GM15510 (cell line): ENCODE results near the gene CALM1.

Source experiments
- POLR2A ChIP-seq: IDR thresholded peaks from 3 replicates; pipeline ENCODE4 v1.6.1; 2011; ENCODE audit warnings: borderline replicate concordance; ENCODE audit not compliant: insufficient read length; ENCODE audit errors: extremely low read depth

Gene CALM1

DNA sequence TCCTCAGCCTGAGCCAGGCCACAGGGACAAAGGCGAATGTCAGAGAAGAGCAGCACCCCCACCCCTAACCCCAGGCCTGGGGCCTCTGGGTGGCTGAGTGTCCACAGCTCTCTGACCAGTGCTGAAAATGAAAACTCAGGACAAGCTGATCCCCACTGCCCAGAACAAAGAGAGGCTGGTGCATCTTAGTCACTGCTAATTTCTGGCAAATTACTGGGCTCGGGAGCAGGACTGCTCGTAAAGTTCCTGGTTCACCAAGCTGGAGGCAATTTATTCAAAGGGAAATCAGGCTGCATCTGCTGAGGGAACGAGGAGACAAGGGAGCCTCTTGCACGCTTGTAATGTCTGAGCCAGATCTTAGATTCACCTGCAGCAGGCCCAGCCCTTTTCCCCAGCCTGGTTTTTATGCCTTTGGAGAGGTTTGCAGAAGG, 43.2 kb downstream of the CALM1 start:
- TF ChIP-seq POLR2A: no peak

DNA sequence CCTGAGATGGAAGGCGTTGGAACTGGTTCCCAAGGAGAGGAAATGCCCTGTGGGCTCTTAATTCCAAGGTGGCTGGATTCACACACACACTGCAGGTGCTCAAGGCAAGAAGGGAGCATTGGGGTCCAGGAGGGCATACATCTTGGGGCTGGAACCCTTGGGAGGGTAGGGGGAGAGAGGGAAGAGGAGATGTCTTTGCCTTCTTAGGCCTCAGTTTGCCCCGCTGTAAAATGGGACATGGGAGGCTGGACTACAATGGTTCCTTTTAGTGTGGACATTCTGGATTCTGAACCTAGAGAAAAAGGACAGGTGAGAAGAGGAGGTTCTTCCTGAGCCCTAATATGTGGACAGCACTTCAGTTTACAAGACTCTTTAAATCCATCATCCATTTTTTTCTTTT, 43.8 kb downstream of the CALM1 start:
- TF ChIP-seq POLR2A: no peak

DNA sequence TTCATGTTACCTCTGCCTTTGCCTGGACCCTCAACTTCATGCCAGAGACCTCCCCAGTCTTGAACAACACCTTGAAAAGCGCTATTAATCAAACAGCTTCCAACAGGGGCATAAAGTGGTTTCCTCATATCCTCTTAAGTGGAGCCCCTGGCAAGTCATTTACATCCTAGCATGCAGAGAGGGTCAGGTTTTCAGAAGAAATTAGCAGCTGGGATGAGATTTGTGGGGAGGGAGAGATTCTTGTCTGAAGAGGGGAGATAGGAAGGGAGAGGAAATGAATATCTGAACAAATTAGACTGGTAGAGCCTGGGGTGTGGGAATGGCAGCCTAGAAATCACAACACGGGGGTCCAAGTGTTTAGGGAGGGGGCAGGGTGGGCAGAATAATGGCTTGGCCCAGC, 45.6 kb downstream of the CALM1 start:
- no peak for TF ChIP-seq POLR2A

DNA sequence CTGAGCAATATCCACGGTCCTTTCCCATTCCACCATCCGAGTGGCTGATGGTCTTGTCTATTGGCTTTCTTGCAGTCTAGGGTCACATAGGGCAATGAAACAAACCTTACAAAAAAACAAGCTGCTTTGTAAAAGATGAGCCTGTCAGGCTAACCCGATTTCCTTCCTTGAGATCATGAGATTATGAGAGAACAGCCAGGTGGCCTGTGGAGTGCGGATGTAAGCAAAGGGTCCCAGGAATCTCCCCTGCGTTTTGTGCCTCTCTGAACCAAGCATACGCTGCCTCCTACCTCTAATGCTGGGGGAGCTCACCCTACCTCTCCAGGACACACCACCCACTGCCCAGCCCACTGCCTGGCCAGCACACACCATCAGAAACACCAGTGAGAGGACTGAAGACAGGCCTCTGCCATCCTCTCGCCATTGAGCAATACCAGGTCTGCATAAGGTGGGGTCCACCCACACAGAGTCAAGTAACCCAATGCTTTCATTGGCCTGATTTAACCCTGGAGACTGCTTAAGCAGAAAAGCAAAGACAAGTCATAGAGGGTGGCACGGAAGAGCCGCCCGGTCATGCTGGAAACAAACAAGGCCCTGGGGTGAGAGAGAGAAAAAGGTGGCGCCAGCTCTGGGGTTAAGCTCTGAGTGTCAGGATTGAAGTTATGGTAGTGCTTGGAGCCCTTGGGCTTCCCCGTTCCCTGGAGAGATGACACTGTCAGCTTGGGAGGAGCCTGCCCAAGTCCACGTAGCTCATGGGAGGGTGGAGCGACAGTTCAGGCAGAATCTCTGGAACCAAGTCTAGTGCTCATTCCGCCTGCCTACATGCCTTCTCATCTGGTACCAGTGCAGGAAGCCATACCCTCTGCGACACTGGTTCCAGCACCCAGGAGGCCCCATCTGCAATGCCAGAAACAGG, 46.6 kb downstream of the CALM1 start:
- no peak for TF ChIP-seq POLR2A

DNA sequence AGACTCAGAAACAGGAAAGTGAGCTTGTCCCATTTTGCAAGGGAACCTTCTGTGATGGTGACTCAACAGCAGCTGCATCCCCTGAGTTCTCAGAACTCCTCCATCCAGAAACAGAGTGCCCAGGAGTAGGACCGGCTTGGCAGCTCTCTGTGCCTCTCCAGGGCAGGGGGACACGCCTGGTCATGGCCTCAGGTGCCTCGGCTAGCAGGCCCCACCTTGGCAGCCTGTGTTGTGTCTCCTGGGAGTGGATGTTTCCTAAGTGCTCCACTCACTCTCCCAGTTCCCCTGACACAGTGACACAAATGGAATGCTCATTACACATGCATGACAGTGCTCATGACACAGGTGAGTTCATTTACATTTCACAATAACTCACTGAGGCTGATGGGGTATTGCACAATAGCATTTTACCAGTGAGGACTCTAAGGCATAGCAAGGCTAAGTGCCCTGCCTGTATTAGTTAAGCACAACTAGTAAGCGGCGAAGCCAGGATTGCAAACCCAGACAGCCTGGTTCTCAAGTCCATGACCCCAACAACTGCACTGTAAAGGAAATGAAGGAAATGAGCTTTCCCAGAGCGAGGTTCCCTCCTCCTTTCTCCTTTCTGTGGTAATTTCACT, 47.4 kb downstream of the CALM1 start:
- TF ChIP-seq POLR2A: no peak

DNA sequence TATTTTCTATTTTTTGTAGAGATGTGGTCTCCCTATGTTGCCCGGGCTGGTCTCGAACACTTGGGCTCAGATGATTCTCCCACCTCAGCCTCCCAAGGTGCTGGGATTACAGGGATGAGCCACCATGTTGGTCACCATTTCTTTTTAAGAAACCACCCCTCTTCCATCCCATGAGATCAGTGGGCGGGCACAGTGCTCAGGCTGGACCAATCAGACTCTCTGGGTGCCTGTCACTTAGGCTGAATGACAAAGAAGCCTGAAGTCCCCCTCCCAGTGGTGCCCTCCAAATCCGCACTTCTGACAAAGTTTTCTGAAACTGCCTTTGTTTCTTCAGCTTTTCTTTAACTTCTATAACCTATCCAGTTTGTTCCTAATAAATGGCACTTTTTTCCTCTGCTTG, 48.2 kb downstream of the CALM1 start:
- TF ChIP-seq POLR2A: no peak

DNA sequence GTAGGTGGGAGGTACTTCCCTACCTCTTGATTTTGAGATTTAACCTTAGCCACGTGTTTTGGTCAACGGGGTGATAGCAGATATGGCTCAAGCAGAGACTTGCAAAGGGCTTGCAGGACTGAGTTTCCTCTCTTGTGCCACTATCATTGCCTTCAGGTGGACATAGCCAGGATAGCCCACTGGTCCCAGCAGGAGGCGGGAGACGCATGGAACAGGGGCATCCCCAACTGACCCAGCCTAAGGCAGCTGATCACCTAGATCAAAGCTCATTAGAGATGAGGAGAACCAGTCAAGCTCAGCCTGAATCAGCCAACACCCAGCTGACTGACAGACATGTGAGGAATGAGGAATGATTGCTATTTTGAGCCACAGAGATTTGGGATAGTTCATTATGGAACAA, 49.6 kb downstream of the CALM1 start:
- TF ChIP-seq POLR2A: no peak

DNA sequence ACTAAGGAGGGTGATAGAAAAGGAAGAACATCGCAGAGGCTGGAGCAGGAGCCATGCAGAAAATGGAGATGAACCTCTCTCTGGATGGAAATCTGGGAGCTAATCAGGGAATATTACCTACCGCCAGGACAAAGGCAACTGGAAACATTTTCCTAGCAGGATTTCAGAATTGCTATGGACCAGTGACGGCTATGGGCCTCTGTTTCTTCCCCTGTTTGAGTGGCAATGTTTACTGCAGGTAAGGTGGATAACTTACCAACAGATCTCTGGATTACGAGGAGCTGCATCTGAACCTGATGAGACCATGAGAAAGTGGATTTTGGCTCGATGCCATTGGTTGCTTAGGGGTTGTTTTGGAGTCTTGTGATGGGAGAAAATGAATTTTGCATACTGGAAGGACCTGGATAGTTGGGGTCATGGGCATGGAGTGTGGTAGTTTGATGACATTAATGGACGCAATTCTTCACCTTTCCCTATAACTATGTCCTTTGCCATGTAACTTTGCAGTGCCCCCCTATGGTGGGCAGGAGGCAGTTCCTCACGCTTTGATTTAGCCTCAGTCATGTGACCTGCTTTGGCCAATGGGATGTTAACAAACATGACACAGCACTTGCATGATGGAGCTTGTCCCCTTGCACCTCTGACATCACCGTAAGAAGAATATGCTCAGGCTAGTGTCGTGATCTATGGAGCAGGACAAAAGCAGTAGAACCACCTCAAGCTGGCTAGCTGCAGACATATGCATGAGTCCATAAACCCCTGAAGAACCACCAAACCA, 51.1 kb downstream of the CALM1 start:
- TF ChIP-seq POLR2A: no peak

DNA sequence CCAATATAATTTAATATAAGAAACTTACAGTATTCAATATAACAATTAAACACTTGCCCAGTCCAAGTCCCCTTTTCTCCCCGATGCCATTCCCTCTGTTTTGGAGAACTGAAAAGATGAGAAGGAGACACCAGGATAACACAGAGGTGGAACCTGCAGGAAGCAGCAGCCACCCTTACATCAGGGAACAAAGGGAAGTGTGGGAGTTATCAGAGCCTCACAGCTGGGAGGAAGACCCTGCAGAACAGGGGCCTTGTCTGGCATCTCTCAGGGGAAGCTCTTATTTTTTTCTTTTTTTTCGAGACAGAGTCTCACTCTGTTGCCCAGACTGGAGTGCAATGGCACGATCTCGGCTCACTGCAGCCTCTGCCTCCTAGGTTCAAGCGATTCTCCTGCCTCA, 52.6 kb downstream of the CALM1 start:
- TF ChIP-seq POLR2A: no peak

DNA sequence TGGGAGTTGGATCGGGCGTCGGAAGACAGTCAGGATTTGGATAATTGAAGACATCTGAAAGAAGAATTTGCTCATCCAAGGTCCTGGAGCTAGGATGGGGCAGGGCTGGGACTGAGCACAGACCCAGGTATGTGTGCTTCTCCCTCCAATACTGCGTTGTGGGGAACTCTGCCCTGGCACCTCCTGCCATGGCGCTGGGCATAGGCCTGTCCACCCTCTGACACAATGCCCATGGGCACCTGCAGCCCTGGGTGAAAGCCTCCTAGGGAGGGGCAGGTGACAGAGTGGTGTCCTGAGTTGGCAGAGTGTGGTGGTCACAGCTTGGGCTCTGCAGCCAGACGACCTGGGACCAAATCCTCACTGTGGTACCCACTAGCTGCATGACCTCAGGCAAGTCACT, 53.3 kb downstream of the CALM1 start:
- no peak for TF ChIP-seq POLR2A

DNA sequence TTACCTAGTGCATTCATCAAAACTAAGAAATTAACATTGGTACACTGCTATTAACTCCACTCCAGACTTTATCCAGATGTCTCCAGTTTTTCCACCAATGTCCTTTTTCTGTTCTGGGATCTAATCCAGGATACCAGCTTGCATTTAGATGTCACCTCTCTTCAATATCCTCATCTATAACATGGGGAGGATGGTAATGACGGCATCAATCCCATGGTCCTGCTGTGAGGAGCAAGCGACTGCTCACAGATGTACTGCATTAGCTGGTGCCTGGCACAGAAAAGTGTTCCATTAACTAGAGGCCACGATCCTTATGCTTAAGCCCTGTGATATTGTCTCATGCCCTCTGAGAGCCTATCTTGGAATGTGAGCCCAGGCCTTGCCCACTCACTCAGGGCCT, 53.8 kb downstream of the CALM1 start:
- no peak for TF ChIP-seq POLR2A

DNA sequence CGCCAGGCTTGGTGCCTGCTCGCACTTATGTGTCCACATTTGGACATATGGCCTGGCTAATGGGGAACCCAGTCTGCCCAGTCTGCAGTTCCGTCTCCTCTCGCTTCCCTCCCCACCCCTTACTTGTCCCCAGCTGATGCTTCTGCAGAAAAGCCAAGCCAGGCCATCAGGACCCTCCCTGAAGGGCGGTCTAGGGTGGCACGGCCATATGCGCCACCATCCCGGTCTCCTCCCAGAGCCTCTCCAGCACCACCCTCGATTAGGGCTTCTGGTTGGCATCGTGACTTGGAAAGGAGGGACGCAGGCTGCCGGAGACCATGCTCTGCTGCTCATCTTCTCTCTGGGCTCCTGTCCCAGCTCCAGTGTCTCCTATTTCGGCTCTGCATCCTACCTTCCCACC, 54.6 kb downstream of the CALM1 start:
- TF ChIP-seq POLR2A: no peak

DNA sequence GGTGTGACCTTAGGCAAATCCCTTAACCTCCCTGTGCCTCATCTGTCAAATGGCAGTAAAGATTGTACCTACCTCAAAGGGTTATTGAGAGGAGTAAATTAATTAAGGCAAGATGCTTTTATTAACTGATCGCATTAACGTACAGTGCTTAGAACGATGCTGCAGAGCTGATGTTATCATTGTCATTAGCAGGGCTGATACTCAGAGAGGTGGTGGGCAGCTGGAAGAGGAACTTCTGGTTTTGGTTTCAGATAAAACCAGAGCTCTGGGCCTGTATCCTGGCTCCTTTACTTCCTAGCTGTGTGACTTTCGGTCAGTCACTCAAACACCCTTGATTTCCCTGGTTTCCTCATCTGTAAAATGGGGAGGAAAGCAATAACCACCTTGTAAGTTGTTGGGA, 55.1 kb downstream of the CALM1 start:
- no peak for TF ChIP-seq POLR2A

DNA sequence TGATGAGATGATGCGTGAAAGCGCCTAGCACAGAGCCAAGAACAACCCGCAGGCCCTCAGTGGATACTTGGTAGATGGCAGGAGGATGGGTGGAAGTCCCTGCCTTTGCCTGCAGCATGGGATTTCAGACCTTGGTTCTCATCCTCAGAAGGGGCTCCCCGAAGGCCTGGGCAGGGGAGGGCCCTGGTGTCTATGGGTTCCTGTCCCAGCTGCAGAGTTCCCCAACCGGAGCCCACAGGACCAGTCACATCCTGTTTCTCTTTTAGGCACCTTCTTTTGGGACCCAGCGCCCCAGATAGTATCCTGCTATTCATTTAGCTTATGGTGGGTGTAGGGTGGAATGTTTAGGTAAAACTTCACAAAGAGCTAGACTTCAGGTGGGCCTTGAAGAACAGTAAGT, 55.5 kb downstream of the CALM1 start:
- TF ChIP-seq POLR2A: no peak

DNA sequence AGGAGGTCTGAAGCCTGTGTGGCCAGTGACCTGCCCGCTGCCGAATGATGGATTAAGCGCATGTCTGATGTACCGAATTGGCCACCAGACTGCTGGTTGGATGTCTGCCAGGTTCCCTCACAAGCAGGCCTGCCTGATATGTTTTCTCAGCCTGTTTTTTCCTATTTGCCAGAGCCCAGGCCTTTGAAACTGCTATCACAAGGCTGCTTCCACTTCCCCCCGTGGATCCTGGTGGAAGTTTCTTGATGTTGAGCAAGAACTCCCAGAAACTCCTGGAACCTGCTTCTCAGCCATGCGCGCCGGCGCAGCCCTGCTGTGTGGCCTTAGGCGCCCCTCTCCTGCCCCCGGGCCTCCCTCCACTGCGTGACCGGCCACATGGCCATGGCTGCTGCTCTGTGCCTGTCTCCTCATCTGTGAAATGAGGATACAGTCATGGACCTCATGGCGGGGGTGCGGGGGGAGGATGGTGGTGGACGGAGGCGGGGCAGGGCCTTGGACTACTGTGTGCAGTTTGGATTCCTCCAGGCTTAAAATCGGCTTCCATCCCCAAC, 56.6 kb downstream of the CALM1 start:
- TF ChIP-seq POLR2A: no peak
